PC-3 (cell line): ENCODE measurements around the gene OSBPL7. TPM values are rescaled to one million over a fixed set of nuclear protein-coding genes. Genes with fewer than 3 reads are reported as not detected.

Experiments
- ATAC-seq: fragments of 200-7000 bp; cut with Tn5 transposase; 2 replicates; pipeline ENCODE4 v1.9.1; 2020; ENCODE audit warnings: mild to moderate bottlenecking, moderate library complexity
- BruUV-seq: library from RNA; stranded (reverse); fragments of 400-500 nt; replicated peaks from 2 replicates; lab custom pipeline; 2021; lab: Mats Ljungman, UMichigan
- CTCF ChIA-PET: fragments of 300-600 bp; sonication (Branson Sonifier 250); formaldehyde crosslinking; loops from one replicate; lab custom pipeline; 2022; ENCODE audit warnings: antibody characterized with exemption; lab: Charles Lee
- POLR2A ChIA-PET: fragments of 300-600 bp; sonication (Branson Sonifier 250); formaldehyde crosslinking; loops from one replicate; lab custom pipeline; 2022; ENCODE audit warnings: antibody characterized with exemption; ENCODE audit not compliant: unreplicated experiment; lab: Charles Lee
- DNase-seq: peaks from one replicate; pipeline ENCODE4 v3.0.0-alpha.2; 2015
- H2AFZ ChIP-seq: fragments of 300-600 bp; sonication (generic); 2 replicates; pipeline ENCODE4 v1.6.0; 2016; ENCODE audit warnings: antibody characterized with exemption, low read length
- H3F3A ChIP-seq: fragments of 300-600 bp; sonication (generic); one replicate; pipeline ENCODE4 v1.6.0; 2017; ENCODE audit warnings: antibody characterized with exemption, low read length, control low read depth, mild to moderate bottlenecking; ENCODE audit not compliant: unreplicated experiment
- H3K27ac ChIP-seq: fragments of 300-600 bp; sonication (generic); 2 replicates; pipeline ENCODE4 v1.5.1; 2016; ENCODE audit warnings: mild to moderate bottlenecking, low read length
- H3K27me3 ChIP-seq: fragments of 300-600 bp; sonication (generic); 2 replicates; pipeline ENCODE4 v1.6.1; 2016; ENCODE audit warnings: low read length, mixed read lengths
- H3K36me3 ChIP-seq: fragments of 300-600 bp; sonication (generic); 2 replicates; pipeline ENCODE4 v1.6.1; 2016; ENCODE audit warnings: low read depth, mixed run types, low read length, mixed read lengths
- H3K4me1 ChIP-seq: fragments of 300-600 bp; sonication (generic); 2 replicates; pipeline ENCODE4 v1.5.1; 2016; ENCODE audit warnings: low read length; ENCODE audit not compliant: insufficient read depth
- H3K4me2 ChIP-seq: fragments of 300-600 bp; sonication (generic); 2 replicates; pipeline ENCODE4 v1.6.0; 2016; ENCODE audit warnings: low read length
- H3K4me3 ChIP-seq: fragments of 300-600 bp; sonication (generic); 2 replicates; pipeline ENCODE4 v1.5.1; 2016; ENCODE audit warnings: mild to moderate bottlenecking, low read length, mixed read lengths
- H3K79me2 ChIP-seq: fragments of 300-600 bp; sonication (generic); 2 replicates; pipeline ENCODE4 v1.6.1; 2017; ENCODE audit warnings: low read length, mixed read lengths
- H3K9ac ChIP-seq: fragments of 300-600 bp; sonication (generic); 2 replicates; pipeline ENCODE4 v1.6.0; 2016; ENCODE audit warnings: mild to moderate bottlenecking, low read length
- H3K9me2 ChIP-seq: fragments of 300-600 bp; sonication (generic); replicated peaks from 2 replicates; pipeline ENCODE4 v1.6.1; 2016; ENCODE audit warnings: mixed run types, low read length, mixed read lengths
- H3K9me3 ChIP-seq: fragments of 300-600 bp; sonication (generic); 2 replicates; pipeline ENCODE4 v1.6.1; 2016; ENCODE audit warnings: low read length, mixed read lengths
- H4K20me1 ChIP-seq: fragments of 300-600 bp; sonication (generic); 2 replicates; pipeline ENCODE4 v1.6.1; 2016; ENCODE audit warnings: low read length, mixed read lengths
- EZH2 ChIP-seq: fragments of 300-600 bp; sonication (generic); IDR thresholded peaks from one replicate; pipeline ENCODE4 v1.6.1; 2017; ENCODE audit warnings: antibody characterized with exemption, mild to moderate bottlenecking, low read length; ENCODE audit not compliant: unreplicated experiment
- EZH2phosphoT487 ChIP-seq: fragments of 300-600 bp; sonication (generic); IDR thresholded peaks from 2 replicates; pipeline ENCODE4 v1.6.1; 2018; ENCODE audit warnings: mild to moderate bottlenecking, antibody characterized with exemption, low read length, borderline replicate concordance
- intact Hi-C: fragments of 100-400 bp; cut with micrococcal nuclease; formaldehyde crosslinking; loops from 2 replicates; pipeline ENCODE4 v1.9.0; 2023
- total RNA-seq: library from RNA; depleted of rRNA; stranded (reverse); fragments of >200 nt; gene quantifications from 2 replicates; pipeline ENCODE4 v1.2.3, GENCODE V29; 2014
- TF ChIP-seq, protein P1 (sequence below): fragments of 300-600 bp; sonication (generic); conservative IDR thresholded peaks from 2 replicates; pipeline ENCODE4 v1.5.1; 2017; ENCODE audit warnings: antibody characterized with exemption, low read depth, mild to moderate bottlenecking, low read length

The OSBPL7 gene
- total RNA-seq, 1 experiment from 2014 or later = 22.1 TPM

DNA sequence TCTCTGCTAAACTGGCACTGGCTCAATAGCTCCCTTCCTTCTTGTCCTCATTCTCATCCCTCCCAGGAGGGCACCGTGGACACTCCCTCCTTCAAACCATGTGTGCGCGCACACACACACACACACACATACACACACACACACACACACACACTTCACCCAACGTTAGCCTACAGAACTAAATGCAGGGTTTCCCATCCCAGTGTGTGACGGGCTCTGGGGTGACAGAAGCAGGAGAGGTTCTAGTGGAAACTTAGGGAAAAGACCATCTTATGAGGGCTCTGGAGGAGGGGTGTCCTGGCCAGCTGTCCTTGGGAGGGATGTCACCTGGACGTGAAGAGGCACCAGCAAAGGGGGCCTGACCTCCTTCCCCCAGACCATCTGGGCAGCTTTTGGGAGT is 19.7 kb downstream of the OSBPL7 start:
- H3K9ac ChIP-seq = no peak overlapping the region
- H3K4me2 ChIP-seq = no peak overlapping the region
- ChIA-PET POLR2A (no interaction called here), CTCF (interaction anchor here (0.6 kb wide), 3 partner anchors 16 to 110 kb away, joined by 3 read pairs; no protein-coding TSS in a partner anchor)
- H3K4me1 ChIP-seq = no peaks in the 10 kb centered on the region
- H2AFZ ChIP-seq = no peak overlapping the region
- no peaks in the 10 kb centered on the region for H3F3A ChIP-seq
- intact Hi-C loops = loop anchor here (1.0 kb wide), 2 partner anchors 26 to 103 kb away; no protein-coding TSS in a partner anchor
- no peaks in the 10 kb centered on the region for H3K27me3 ChIP-seq
- ATAC-seq = no peak
- H3K27ac ChIP-seq = no peak overlapping the region
- no peaks in the 10 kb centered on the region for H4K20me1 ChIP-seq
- no peak overlapping the region for H3K4me3 ChIP-seq
- BruUV-seq = no TSS peak
- TF ChIP-seq EZH2phosphoT487 = no peak
- TF ChIP-seq, protein P1, sequence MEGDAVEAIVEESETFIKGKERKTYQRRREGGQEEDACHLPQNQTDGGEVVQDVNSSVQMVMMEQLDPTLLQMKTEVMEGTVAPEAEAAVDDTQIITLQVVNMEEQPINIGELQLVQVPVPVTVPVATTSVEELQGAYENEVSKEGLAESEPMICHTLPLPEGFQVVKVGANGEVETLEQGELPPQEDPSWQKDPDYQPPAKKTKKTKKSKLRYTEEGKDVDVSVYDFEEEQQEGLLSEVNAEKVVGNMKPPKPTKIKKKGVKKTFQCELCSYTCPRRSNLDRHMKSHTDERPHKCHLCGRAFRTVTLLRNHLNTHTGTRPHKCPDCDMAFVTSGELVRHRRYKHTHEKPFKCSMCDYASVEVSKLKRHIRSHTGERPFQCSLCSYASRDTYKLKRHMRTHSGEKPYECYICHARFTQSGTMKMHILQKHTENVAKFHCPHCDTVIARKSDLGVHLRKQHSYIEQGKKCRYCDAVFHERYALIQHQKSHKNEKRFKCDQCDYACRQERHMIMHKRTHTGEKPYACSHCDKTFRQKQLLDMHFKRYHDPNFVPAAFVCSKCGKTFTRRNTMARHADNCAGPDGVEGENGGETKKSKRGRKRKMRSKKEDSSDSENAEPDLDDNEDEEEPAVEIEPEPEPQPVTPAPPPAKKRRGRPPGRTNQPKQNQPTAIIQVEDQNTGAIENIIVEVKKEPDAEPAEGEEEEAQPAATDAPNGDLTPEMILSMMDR = no peak
- no peak for TF ChIP-seq EZH2
- H3K36me3 ChIP-seq = peaks cover 2% of the 10 kb centered on the region; the same call in 1 of the 2 replicates
- DNase-seq = no peak
- H3K9me2 ChIP-seq = no peaks in the 10 kb centered on the region
- no peaks in the 10 kb centered on the region for H3K9me3 ChIP-seq
- no peaks in the 10 kb centered on the region for H3K79me2 ChIP-seq

- no peak for TF ChIP-seq EZH2phosphoT487
- Histone ChIP-seq H3K9ac (no peak overlapping the region), H3K4me3 (no peak overlapping the region), H3K27ac (no peak overlapping the region), H3K9me3 (no peaks in the 10 kb centered on the region), H3K27me3 (no peaks in the 10 kb centered on the region), H4K20me1 (no peaks in the 10 kb centered on the region), H3K4me1 (no peaks in the 10 kb centered on the region), H3F3A (no peaks in the 10 kb centered on the region), H3K36me3 (no peaks in the 10 kb centered on the region), H3K79me2 (no peaks in the 10 kb centered on the region), H3K4me2 (no peak overlapping the region), H2AFZ (no peak overlapping the region), H3K9me2 (no peaks in the 10 kb centered on the region)
- DNase-seq (no peak), ATAC-seq (no peak)
- intact Hi-C loops = no loop called here
- ChIA-PET POLR2A (no interaction called here), CTCF (interaction anchor here (0.6 kb wide), 3 partner anchors 17 to 100 kb away, joined by 3 read pairs; no protein-coding TSS in a partner anchor)
- no TSS peak for BruUV-seq
Observed at GRCh38 chr17:47801176-47801765, 20.3 kb downstream of the OSBPL7 start.

DNA sequence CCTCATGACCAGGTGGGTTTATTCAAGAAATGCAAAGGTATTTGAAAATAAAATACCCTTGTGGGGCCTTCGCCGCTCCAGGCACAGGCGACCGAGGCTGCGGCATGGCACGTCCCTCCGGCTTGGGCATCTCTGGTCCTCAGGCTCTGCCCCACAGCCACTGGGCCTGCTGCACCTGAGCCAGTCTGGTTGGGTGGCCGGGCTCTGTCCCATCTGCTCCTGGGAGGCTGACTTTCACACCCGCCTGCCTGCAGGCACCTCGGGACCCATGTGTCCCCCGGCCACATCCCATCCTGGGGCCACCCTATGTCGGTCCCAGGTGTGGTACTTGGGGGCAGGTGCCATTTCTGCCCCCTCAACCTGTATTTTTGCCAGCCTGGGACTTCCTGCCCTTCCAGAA is 20.9 kb downstream of the OSBPL7 start:
- Histone ChIP-seq H3K9ac (no peak overlapping the region), H3K4me3 (no peak overlapping the region), H4K20me1 (no peaks in the 10 kb centered on the region), H3K79me2 (no peaks in the 10 kb centered on the region), H2AFZ (no peak overlapping the region), H3F3A (no peaks in the 10 kb centered on the region), H3K9me2 (no peaks in the 10 kb centered on the region), H3K27ac (no peak overlapping the region), H3K36me3 (no peaks in the 10 kb centered on the region), H3K27me3 (peaks cover 2% of the 10 kb centered on the region), H3K4me2 (no peak overlapping the region), H3K9me3 (no peaks in the 10 kb centered on the region), H3K4me1 (no peaks in the 10 kb centered on the region)
- ChIA-PET POLR2A (no interaction called here), CTCF (no interaction called here)
- ATAC-seq = no peak
- DNase-seq = no peak
- intact Hi-C loops = no loop called here
- no peak for TF ChIP-seq EZH2
- TF ChIP-seq, protein P1 = no peak
- TF ChIP-seq EZH2phosphoT487 = no peak
- no TSS peak for BruUV-seq
